Parathyroid adenoma (tissue), 2 donors: ENCODE measurements around the gene HBB.

Experiments
- H2AFZ ChIP-seq: fragments of 300-600 bp; sonication (generic); one replicate; pipeline ENCODE4 v1.7.0; 2017; ENCODE audit warnings: antibody characterized with exemption, mild to moderate bottlenecking
- H3K27ac ChIP-seq: fragments of 300-600 bp; sonication (generic); one replicate; pipeline ENCODE4 v1.7.0; 2017
- H3K27me3 ChIP-seq: fragments of 300-600 bp; sonication (generic); one replicate; pipeline ENCODE4 v1.7.0; 2017; ENCODE audit warnings: low read length; ENCODE audit not compliant: control insufficient read depth, insufficient read depth
- H3K36me3 ChIP-seq: fragments of 300-600 bp; sonication (generic); one replicate; pipeline ENCODE4 v1.7.0; 2017; ENCODE audit warnings: low read length; ENCODE audit not compliant: control insufficient read depth, insufficient read depth
- H3K4me1 ChIP-seq: fragments of 300-600 bp; sonication (generic); one replicate; pipeline ENCODE4 v1.7.0; 2017; ENCODE audit warnings: control low read depth
- H3K4me2 ChIP-seq: fragments of 300-600 bp; sonication (generic); one replicate; pipeline ENCODE4 v1.7.0; 2017; ENCODE audit warnings: low read length
- H3K4me3 ChIP-seq: fragments of 300-600 bp; sonication (generic); one replicate; pipeline ENCODE4 v1.7.0; 2017; ENCODE audit warnings: low read depth, low read length
- H3K79me2 ChIP-seq: fragments of 300-600 bp; sonication (generic); one replicate; pipeline ENCODE4 v1.7.0; 2017; ENCODE audit warnings: control low read depth
- H3K9ac ChIP-seq: fragments of 300-600 bp; sonication (generic); one replicate; pipeline ENCODE4 v1.7.0; 2017; ENCODE audit warnings: mild to moderate bottlenecking
- H3K9me3 ChIP-seq: fragments of 300-600 bp; sonication (generic); one replicate; pipeline ENCODE4 v1.7.0; 2017; ENCODE audit warnings: low read length; ENCODE audit not compliant: control insufficient read depth
- CTCF ChIP-seq: fragments of 300-600 bp; sonication (generic); IDR thresholded peaks from one replicate; pipeline ENCODE4 v1.7.0; 2017; ENCODE audit warnings: antibody characterized with exemption, mild to moderate bottlenecking
- donor health status: primary hyperparathyroidism.

HBB gene

GRCh38 chr11:5192738-5193137, 34.1 kb downstream of the HBB start:
- no peaks in the 10 kb centered on the region for H3K36me3 ChIP-seq

GRCh38 chr11:5188201-5188600, 38.7 kb downstream of the HBB start:
- Histone ChIP-seq H3K9me3 (no peaks in the 10 kb centered on the region), H3K79me2 (no peaks in the 10 kb centered on the region), H3K4me2 (no peak overlapping the region), H3K4me1 (no peaks in the 10 kb centered on the region), H3K4me3 (no peak overlapping the region), H3K27me3 (no peaks in the 10 kb centered on the region), H3K36me3 (no peaks in the 10 kb centered on the region), H2AFZ (no peak overlapping the region), H3K27ac (no peak overlapping the region), H3K9ac (no peak overlapping the region)
- TF ChIP-seq CTCF: no peak

More at GRCh38 chr11:5192738-5193137, 34.1 kb downstream of the HBB start:
- TF ChIP-seq CTCF: no peak
- Histone ChIP-seq H3K9me3 (no peaks in the 10 kb centered on the region), H3K4me1 (no peaks in the 10 kb centered on the region), H3K79me2 (no peaks in the 10 kb centered on the region), H3K4me3 (no peak overlapping the region), H3K9ac (no peak overlapping the region), H3K27ac (no peak overlapping the region), H3K27me3 (no peaks in the 10 kb centered on the region), H2AFZ (no peak overlapping the region), H3K4me2 (no peak overlapping the region)

- H3K4me3 ChIP-seq: no peak overlapping the region
- no peak for TF ChIP-seq CTCF
- no peaks in the 10 kb centered on the region for H3K36me3 ChIP-seq
- H3K4me2 ChIP-seq: no peak overlapping the region
- no peaks in the 10 kb centered on the region for H3K9me3 ChIP-seq
- H3K4me1 ChIP-seq: no peaks in the 10 kb centered on the region
- no peaks in the 10 kb centered on the region for H3K79me2 ChIP-seq
- H3K27ac ChIP-seq: no peak overlapping the region
- no peak overlapping the region for H3K9ac ChIP-seq
- no peaks in the 10 kb centered on the region for H3K27me3 ChIP-seq
- H2AFZ ChIP-seq: no peak overlapping the region
Observed at GRCh38 chr11:5178046-5178837, 48.6 kb downstream of the HBB start.
